ENCODE results near the gene GABBR2. TPM values are rescaled to one million over a fixed set of nuclear protein-coding genes. Genes with fewer than 3 reads are reported as not detected.

GABBR2 gene
- total RNA-seq, 4 donors from 2014 or later: 0.17 to 0.26 TPM; not detected in 2

DNA sequence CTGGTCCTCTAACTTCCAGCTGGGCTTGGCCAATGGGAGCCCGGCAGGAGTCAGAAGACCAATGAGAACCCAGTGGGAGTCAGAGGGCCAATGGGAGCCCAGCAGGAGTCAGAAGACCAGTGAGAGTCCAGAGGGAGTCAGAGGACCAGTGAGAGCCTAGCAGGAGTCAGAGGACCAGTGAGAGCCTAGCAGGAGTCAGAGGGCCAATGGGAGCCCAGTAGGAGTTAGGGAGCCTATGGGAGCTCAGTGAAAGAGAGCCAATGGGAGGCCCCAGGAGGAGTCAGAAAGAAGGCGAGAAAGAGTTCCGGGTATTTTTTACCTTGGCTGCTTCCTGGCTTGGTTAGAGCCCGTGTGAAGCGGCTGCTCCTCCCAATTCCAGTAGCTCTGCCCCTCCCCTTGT lies 191.0 kb downstream of the GABBR2 start:
- Histone ChIP-seq H3K27ac (replicated peaks in 1 of 4) (no peak overlapping the region), H3K36me3 (no peaks in the 10 kb centered on the region), H3K9me3 (no peaks in the 10 kb centered on the region), H3K4me1 (no peaks in the 10 kb centered on the region), H3K4me3 (no peak overlapping the region), H3K27me3 (no peaks in the 10 kb centered on the region)
- TF ChIP-seq EP300 (IDR thresholded peaks at IDR 0.05): no peak
- no peak for TF ChIP-seq CTCF (IDR thresholded peaks at IDR 0.05)
- no peak for TF ChIP-seq POLR2A (IDR thresholded peaks at IDR 0.05; ENCODE audit: low read depth)
- TF ChIP-seq POLR2AphosphoS5 (IDR thresholded peaks at IDR 0.05): no peak
- intact Hi-C loops (cut with DNase I): no loop called here
- peak; percentile 85 for DNase-seq (ENCODE audit: extremely low spot score)
- WGBS: 77% methylated on average over 5 of the region's 5 CpGs

DNA sequence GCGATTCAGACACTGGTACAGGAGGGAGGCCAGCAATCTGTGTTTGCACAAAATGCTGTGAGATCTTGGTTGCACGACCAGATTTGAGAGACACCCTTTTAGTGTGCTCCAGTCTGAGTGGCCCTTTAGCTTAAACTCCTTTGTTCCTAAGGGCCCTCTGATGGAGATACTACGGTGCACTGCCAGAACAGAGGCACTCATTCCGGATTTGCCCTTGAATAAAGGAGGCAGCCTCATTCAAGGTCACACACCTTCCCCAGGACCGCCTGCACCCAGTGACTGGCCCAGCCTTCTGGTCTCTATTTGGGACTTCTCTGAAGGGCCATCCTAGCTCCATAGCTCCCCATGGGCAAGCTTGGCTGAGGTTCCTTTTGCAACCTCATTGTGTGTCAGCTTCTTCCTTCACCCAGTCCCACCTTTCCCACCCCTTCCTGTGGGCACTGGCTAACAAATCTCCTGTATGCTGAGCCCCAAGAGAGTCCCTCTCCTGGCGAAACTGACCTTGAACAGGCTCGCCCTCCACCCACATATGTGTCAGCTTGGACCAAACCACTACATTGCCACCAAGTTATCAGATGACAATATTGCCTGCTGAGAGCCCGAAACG lies 191.7 kb downstream of the GABBR2 start:
- no peak overlapping the region for H3K27ac ChIP-seq (replicated peaks in 1 of 4)
- 78% methylated on average over 7 of the region's 9 CpGs for WGBS
- intact Hi-C loops (cut with DNase I): no loop called here
- TF ChIP-seq CTCF (IDR thresholded peaks at IDR 0.05) (no peak), POLR2A (IDR thresholded peaks at IDR 0.05; ENCODE audit: low read depth) (no peak), POLR2AphosphoS5 (IDR thresholded peaks at IDR 0.05) (no peak), EP300 (IDR thresholded peaks at IDR 0.05) (no peak)
- peak; percentile 87 for DNase-seq (ENCODE audit: extremely low spot score)
- H3K27me3 ChIP-seq: no peaks in the 10 kb centered on the region
- no peaks in the 10 kb centered on the region for H3K36me3 ChIP-seq
- H3K4me3 ChIP-seq: no peak overlapping the region
- no peaks in the 10 kb centered on the region for H3K9me3 ChIP-seq
- no peaks in the 10 kb centered on the region for H3K4me1 ChIP-seq

GRCh38 chr9:98516205-98516896 lies 192.4 kb downstream of the GABBR2 start:
- Histone ChIP-seq H3K27ac (replicated peaks in 1 of 4) (no peak overlapping the region), H3K9me3 (no peaks in the 10 kb centered on the region), H3K27me3 (no peaks in the 10 kb centered on the region), H3K4me1 (no peaks in the 10 kb centered on the region), H3K36me3 (no peaks in the 10 kb centered on the region), H3K4me3 (no peak overlapping the region)
- WGBS: 87% methylated on average over 7 of the region's 7 CpGs
- intact Hi-C loops (cut with DNase I): no loop called here
- peak; percentile 70 for DNase-seq (ENCODE audit: extremely low spot score)
- TF ChIP-seq POLR2A (IDR thresholded peaks at IDR 0.05; ENCODE audit: low read depth) (no peak), CTCF (IDR thresholded peaks at IDR 0.05) (no peak), EP300 (IDR thresholded peaks at IDR 0.05) (no peak), POLR2AphosphoS5 (IDR thresholded peaks at IDR 0.05) (no peak)

GRCh38 chr9:98515506-98516204 lies 193.1 kb downstream of the GABBR2 start:
- H3K36me3 ChIP-seq: no peaks in the 10 kb centered on the region
- 81% methylated on average over 4 of the region's 4 CpGs for WGBS
- intact Hi-C loops (cut with DNase I): no loop called here
- DNase-seq (ENCODE audit: extremely low spot score): peak; percentile 90
- H3K27ac ChIP-seq (replicated peaks in 1 of 4): no peak overlapping the region
- no peak overlapping the region for H3K4me3 ChIP-seq
- no peaks in the 10 kb centered on the region for H3K4me1 ChIP-seq
- no peaks in the 10 kb centered on the region for H3K27me3 ChIP-seq
- no peaks in the 10 kb centered on the region for H3K9me3 ChIP-seq
- TF ChIP-seq EP300 (IDR thresholded peaks at IDR 0.05) (no peak), POLR2A (IDR thresholded peaks at IDR 0.05; ENCODE audit: low read depth) (no peak), CTCF (IDR thresholded peaks at IDR 0.05) (no peak), POLR2AphosphoS5 (IDR thresholded peaks at IDR 0.05) (no peak)
